Cardiac muscle cell (in vitro differentiated cells and primary cell): ENCODE data around the gene SFN. TPM values are rescaled to one million over a fixed set of nuclear protein-coding genes. Genes with fewer than 3 reads are reported as not detected.
"Not testable (repeated sequence)": the region's sequence is repeated elsewhere in the genome, so short reads cannot be mapped to it uniquely, and the experiment has no call there.

Experiments used
- DNase-seq, 2 donors: peaks; one replicate each; pipeline versions ENCODE4 v3.0.0 to v3.0.0-alpha.2; 2010 to 2017; ENCODE audit warnings: low read depth in 1 of 2, low spot score in 1 of 2
- H3K27ac ChIP-seq: fragments of 200-600 bp; sonication (generic); 2 replicates; pipeline ENCODE4 v1.5.1; 2016
- H3K27me3 ChIP-seq: fragments of 200-600 bp; sonication (generic); 2 replicates; pipeline ENCODE4 v1.6.0; 2016; ENCODE audit warnings: control low read depth
- H3K36me3 ChIP-seq: fragments of 200-600 bp; sonication (generic); 2 replicates; pipeline ENCODE4 v1.5.1; 2016; ENCODE audit warnings: control low read depth
- H3K4me1 ChIP-seq: fragments of 200-600 bp; sonication (generic); 2 replicates; pipeline ENCODE4 v1.8.1; 2017; ENCODE audit warnings: low read depth, mild to moderate bottlenecking, mixed run types
- H3K4me3 ChIP-seq: fragments of 200-600 bp; sonication (generic); 2 replicates; pipeline ENCODE4 v1.5.1; 2016; ENCODE audit warnings: mild to moderate bottlenecking
- H3K9me3 ChIP-seq: fragments of 200-600 bp; sonication (generic); 2 replicates; pipeline ENCODE4 v1.5.1; 2017; ENCODE audit warnings: low read depth, mild to moderate bottlenecking, control low read depth
- polyA plus RNA-seq: library from polyadenylated mRNA; unstranded; fragments of >200 nt; fragmentation: Nextera tagmentation; extraction: Ambion mirVana; gene quantifications from 2 replicates; pipeline ENCODE4 v1.2.1, GENCODE V29; 2016
- total RNA-seq: library from RNA; depleted of rRNA; stranded (reverse); fragments of >200 nt; gene quantifications from 2 replicates; pipeline ENCODE4 v1.2.3, GENCODE V29; 2016
- TF ChIP-seq, protein P1 (sequence below): IDR thresholded peaks from 2 replicates; pipeline ENCODE4 v1.5.1; 2012; ENCODE audit warnings: low read depth, mild to moderate bottlenecking, low read length

Gene SFN
- total and polyA plus RNA-seq, 2 experiments from 2014 or later: 0.13 to 0.15 TPM

DNA sequence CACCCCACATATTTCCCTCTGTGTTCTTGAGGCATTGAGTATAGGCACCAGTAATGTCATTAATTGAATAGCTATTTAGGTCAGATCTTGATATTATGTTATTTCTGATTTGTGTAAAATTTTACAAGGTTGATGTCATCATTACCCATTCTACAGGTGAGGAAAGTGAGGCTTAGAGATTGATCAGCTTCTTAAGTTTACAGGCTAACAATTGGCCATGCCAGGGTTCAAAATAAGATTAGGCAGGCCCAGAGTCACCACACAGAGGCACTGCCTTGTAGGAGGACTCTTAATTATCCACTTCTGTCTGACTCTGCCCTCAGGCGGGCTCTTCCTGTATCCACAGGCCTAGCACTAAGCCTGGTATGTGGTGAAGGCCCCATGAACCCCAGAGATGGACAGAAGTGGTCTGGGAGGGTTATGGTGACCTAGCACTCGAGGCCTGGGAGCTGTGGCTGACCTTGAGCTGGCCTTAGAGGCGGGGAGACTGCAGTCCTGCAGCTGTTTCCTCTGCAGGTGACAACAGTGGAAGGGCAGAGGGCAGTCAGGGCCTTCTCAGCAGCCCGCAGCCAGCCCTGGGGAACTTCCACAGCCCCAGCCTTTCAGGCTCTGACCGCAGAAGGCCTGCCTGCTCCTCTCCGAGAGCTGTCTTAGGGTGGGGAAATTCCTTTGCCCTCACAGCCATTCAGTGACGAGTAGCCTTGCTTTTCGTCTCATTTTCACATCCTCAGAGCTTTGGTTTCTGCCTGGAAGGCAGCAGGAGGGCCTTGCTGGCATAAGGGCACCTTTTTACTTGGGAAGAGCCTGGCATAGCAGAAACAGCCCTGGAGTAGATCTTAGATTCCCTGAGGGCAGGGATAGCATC, 24.2 kb upstream of the SFN start:
- Histone ChIP-seq H3K4me3 (no peak overlapping the region), H3K4me1 (no peaks in the 10 kb centered on the region), H3K27me3 (no peaks in the 10 kb centered on the region), H3K27ac (peak overlapping the region; percentile 79), H3K9me3 (no peaks in the 10 kb centered on the region), H3K36me3 (peaks cover 8% of the 10 kb centered on the region)
- TF ChIP-seq, protein P1, sequence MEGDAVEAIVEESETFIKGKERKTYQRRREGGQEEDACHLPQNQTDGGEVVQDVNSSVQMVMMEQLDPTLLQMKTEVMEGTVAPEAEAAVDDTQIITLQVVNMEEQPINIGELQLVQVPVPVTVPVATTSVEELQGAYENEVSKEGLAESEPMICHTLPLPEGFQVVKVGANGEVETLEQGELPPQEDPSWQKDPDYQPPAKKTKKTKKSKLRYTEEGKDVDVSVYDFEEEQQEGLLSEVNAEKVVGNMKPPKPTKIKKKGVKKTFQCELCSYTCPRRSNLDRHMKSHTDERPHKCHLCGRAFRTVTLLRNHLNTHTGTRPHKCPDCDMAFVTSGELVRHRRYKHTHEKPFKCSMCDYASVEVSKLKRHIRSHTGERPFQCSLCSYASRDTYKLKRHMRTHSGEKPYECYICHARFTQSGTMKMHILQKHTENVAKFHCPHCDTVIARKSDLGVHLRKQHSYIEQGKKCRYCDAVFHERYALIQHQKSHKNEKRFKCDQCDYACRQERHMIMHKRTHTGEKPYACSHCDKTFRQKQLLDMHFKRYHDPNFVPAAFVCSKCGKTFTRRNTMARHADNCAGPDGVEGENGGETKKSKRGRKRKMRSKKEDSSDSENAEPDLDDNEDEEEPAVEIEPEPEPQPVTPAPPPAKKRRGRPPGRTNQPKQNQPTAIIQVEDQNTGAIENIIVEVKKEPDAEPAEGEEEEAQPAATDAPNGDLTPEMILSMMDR: no peak
- DNase-seq: no peak

DNA sequence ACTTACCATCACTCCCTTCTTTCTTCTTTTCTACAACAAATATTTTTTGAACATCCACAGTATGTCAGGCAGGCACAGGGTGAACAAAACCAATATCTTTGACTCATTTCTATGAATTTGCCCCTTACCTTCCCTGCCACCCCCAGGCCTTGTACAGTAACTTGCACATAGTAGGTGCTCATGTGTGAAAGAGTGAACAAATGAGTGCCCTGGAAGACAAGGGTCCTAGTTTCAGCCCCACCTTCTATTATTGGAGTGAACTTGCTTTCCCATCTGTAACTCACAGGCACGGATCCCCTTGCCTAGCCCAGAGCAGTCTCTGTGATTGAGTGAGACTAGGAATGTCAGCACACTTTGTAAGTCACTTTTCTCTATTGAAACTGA, 23.6 kb upstream of the SFN start:
- Histone ChIP-seq H3K4me1 (no peaks in the 10 kb centered on the region), H3K27ac (peak overlapping the region; percentile 79), H3K4me3 (no peak overlapping the region), H3K9me3 (no peaks in the 10 kb centered on the region), H3K27me3 (no peaks in the 10 kb centered on the region), H3K36me3 (peaks cover 5% of the 10 kb centered on the region)
- TF ChIP-seq, protein P1: no peak
- no peak for DNase-seq

DNA sequence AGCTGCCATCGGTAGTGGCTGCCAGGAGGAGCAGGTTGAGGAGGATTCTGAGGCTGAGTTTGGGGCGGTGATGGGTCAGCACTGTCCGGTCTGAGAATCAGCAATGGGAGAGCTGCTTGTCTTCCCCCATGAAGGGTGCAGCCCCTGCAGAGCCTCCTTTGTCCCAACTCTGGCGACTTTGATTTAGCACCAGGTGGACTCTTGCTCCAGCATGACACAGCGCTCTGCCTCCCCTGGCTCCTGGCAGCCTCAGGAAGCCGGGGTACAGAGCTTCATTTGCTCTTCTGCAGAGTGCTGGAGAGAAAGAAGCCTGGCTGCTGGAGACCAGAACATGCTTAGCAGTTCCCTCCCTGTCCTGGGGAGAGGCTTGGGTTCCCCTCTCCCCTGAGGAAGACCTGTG, 23.2 kb upstream of the SFN start:
- no peaks in the 10 kb centered on the region for H3K4me1 ChIP-seq
- H3K27ac ChIP-seq: peak overlapping the region; percentile 79
- peaks cover 3% of the 10 kb centered on the region for H3K36me3 ChIP-seq
- no peaks in the 10 kb centered on the region for H3K27me3 ChIP-seq
- H3K9me3 ChIP-seq: no peaks in the 10 kb centered on the region
- no peak for DNase-seq
- TF ChIP-seq, protein P1: no peak
- no peak overlapping the region for H3K4me3 ChIP-seq

DNA sequence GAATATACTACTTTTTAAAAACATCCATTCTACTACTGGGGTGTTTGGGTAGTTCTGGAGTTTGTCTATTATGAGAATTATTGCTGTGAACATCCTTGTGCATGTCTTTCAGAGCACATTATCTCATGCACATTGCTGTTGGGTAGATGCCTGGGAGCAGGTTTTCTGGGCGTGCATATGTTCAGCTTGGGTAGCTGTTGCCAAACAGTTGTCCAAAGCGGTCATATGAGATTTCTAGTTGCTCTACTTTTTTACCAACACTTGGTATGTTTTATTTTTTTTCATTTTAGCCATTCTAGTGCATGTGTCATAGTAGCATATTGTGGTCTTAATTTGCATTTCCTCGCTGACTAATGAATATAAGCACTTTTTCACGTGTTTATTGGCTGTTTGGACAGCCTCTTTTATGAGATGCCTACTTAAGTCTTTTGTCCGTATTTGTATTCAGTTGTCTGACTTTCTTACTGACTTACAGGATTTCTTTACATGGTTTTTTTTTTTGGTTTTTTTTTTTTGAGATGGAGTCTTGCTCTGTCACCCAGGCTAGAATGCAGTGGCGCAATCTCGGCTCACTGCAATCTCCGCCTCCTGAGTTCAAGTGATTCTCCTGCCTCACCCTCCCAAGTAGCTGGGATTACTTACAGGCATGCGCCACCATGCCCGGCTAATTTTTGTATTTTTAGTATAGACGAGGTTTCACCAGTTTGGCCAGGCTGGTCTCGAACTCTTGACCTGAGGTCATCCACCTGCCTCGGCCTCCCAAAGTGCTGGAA, 18.3 kb upstream of the SFN start:
- H3K4me3 ChIP-seq: no peak overlapping the region
- no peaks in the 10 kb centered on the region for H3K4me1 ChIP-seq
- TF ChIP-seq, protein P1: no peak
- DNase-seq: no peak
- H3K36me3 ChIP-seq: peaks cover 16% of the 10 kb centered on the region
- H3K9me3 ChIP-seq: no peaks in the 10 kb centered on the region
- no peak overlapping the region for H3K27ac ChIP-seq
- no peaks in the 10 kb centered on the region for H3K27me3 ChIP-seq

DNA sequence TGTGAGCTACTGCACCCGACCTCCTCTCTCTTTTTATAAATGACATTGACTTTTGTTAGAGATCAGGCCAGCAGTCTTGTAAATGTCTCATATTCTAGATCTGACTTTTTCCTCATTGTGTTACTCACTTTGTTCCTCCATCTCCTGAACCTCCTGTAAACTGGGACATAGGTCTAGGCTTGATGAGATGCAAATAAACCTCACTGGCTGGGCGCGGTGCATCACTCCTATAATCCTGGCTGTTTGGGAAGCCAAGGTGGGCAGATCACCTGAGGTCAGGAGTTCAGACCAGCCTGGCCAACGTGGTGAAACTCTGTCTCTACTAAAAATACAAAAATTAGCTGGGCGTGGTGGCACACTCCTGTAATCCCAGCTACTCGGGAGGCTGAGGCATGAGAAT, 15.1 kb upstream of the SFN start:
- peaks cover 29% of the 10 kb centered on the region for H3K36me3 ChIP-seq
- not testable (repeated sequence) for H3K27ac ChIP-seq, H3K4me3 ChIP-seq, H3K9me3 ChIP-seq, DNase-seq, H3K4me1 ChIP-seq, H3K27me3 ChIP-seq

DNA sequence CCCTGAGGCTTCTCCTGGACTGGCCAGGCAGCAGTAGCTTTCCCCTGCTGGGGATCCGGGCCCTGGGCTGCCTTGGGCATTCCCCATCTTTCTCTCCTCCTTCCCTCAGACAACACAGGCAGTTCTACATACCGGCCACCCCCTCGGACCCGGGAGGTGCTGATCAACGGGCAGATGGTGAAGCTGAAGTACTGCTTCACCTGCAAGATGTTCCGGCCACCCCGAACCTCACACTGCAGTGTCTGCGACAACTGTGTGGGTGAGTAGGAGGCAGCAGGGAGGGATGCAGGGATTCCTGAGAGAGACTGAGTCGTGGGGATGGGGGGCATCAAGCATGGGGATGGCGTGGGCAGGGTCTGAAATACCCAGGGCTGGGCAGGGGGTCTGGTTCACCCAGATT, 14.4 kb upstream of the SFN start:
- H3K4me3 ChIP-seq: no peak overlapping the region
- no peaks in the 10 kb centered on the region for H3K9me3 ChIP-seq
- TF ChIP-seq, protein P1: no peak
- no peak overlapping the region for H3K27ac ChIP-seq
- H3K4me1 ChIP-seq: no peaks in the 10 kb centered on the region
- H3K27me3 ChIP-seq: no peaks in the 10 kb centered on the region
- H3K36me3 ChIP-seq: peaks cover 32% of the 10 kb centered on the region
- DNase-seq: no peak
